G401.6 (cell line): ENCODE measurements around the gene TYROBP.
A peak's percentile ranks its signal among the peaks of the same experiment; 100 is the strongest.
"Not testable (repeated sequence)": the region's sequence is repeated elsewhere in the genome, so short reads cannot be mapped to it uniquely, and the experiment has no call there.

ENCODE experiments used
- FAIRE-seq: peaks from 2 replicates; lab custom pipeline; 2012; peaks lifted over from hg19 to GRCh38; lab: Jason Lieb, UNC

TYROBP gene

DNA sequence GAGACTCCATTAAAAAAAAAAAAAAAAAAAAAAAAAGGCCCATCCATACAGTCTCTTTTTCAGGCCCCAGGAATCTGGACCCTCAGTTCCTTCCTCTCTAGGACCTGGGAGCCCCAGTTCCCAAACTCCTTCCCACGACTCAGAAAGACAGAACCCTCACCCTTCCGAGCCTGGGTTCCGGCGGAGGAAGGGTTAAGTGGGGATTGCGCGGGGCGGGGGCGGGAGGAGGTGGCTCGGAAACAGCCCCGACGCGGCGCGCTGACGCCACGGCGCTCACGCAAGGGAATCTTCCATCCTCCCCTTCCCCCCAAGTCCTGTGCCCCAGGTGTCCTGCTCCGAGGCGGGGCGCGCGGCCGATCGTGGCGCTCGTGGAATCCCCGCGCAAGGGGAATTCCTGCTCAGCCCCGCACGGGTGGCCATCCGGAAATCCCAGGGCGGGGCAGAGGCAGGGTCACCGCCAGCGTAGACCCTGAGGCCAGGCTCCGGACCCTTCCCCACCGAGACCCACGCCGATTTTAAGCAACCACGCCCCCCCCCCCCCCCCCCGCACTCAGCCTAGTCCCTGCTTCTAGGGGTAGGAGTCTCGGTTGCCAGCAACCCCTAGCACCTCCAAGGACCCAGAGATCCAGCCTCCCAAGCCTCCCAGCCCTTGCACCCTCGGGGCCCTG is 8.4 kb downstream of the TYROBP start:
- FAIRE-seq = peak; percentile 72

DNA sequence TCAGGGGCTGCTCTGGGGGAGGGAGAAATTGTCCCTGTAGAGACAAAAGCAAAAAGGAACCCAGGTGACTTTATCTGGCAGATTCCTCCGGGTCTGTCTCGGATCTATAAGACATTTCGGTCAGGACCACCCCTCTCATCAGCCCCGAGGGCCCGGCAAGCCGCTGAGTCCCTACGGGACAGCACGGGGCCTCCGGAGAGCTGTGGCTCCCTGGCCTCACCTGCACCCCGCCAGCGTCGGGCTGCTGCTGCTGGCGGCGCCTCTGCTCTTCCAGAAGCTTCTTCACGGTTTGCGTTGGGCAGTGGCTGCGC is 9.6 kb downstream of the TYROBP start:
- FAIRE-seq = no peak

DNA sequence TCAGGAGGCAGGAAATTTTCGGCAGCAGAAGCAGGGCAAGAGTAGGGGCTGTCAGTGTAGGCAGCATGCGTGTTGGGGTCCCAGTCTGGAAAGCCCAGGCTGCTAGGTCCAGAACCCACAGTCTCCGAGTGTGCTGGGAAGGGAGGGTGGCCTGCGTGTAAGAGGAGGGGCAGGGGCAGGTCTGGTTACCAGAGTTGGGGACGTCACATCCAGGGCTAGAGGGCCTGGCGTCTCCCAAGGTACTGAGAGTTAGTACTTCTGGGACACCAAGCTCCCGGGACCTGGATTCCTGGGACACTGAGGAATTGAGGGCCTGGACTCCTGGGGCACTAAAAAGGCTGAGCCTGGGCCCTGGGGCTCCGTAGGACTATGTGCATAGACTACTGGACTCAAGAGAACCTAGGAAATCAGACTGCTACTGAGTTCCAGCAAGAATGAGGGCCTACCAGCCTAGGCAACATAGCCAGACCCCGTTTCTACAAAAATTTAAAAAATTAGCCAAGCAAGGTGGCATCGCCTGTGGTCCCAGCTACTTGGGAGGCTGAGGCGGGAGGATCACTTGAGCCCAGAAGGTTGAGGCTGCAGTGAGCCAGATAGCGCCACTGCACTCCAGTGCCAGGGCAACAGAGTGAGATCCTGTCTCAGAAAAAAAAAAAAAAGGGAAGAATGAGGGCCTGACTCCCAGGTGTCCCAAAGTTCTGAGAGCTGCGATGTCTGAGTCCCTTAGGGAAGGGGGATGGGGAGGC is 10.2 kb downstream of the TYROBP start:
- no peak for FAIRE-seq

DNA sequence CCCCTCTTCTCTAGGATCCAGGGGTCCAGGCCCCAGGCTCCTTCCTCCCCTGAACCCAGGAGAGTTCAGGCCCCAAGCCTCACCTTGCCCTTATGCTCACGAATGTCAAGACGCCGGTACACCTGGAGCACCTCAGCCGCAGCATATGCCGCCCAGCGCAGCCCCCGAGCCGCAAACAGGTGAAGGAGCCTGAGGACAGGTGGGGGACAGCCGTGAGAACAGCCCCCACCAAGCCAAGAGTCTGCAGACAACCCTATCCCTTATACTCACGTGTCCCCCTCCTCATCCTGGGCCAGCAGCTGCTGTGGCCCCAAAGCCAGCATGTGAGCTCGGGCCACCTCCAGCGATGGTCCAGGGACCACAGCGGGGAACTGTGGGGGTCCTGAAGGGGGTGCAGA is 11.5 kb downstream of the TYROBP start:
- no peak for FAIRE-seq

DNA sequence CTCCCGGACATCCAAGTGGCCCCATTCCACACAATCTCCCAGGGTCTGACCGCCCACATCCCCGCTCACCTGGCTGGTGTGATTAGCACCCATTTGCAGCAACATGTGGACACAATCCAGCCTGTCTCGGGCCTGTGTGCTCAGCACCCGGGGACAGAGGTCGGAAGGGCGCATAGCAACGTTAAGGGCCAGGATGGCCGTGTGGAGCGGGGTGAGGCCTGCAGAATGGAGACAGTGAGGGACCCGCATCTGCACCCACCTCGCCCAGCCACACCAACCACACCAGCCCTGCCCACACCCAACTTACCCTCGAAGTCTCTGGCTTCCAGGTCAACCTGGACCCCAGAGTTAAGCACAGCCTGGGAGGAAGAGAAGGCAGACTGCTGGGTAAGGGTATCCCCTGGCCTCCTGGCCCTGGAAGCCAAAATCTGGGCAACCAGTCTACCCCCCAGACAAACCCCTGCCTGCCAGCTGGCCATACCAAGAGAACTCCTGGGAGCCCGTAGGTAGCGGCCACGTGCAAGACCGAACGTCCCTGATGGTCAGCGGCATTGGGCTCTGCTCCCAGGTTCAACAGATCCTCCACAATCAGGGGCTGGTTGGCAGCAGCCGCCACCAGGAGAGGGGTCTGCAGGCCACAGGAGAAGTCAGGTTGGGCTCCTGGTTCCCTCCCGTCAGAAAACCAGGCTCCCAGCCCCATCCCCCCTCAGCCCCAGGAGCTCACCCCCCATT is 12.0 kb downstream of the TYROBP start:
- FAIRE-seq = no peak

DNA sequence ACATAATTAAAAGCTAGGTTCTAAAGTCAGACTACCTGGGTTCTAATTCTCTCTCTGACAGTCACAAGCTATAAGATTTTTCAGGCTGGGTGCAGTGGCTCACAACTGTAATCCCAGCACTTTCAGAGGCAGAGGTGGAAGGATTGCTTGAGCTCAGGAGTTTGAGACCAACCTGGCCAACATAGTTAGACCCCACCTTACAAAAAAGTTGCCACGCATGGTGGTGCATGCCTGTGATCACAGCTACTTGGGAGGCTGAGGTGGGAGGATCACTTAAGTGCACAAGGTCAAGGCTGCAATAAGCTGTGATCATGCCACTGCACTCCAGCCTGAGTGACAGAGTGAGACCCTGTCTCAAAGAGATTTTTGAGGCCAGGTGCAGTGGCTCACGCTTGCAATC is 13.8 kb downstream of the TYROBP start:
- FAIRE-seq = no peak

DNA sequence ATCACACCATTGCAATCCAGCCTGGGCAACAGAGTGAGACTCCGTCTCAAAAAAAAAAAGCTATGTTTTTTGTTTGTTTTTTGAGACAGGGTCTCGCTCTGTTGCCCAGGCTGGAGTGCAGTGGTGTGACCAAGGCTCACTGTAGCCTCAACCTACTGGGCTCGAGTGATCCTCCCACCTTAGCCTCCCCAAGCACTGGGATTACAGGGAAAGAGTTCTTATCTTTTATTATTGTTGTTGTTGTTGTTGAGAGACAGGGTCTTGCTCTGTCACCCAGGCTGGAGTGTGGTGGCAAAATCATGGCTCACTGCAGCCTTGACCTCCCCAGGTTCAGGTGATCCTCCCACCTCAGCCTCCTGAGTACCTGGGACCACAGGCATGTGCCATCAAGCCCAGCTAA is 16.3 kb downstream of the TYROBP start:
- FAIRE-seq = not testable (repeated sequence)

DNA sequence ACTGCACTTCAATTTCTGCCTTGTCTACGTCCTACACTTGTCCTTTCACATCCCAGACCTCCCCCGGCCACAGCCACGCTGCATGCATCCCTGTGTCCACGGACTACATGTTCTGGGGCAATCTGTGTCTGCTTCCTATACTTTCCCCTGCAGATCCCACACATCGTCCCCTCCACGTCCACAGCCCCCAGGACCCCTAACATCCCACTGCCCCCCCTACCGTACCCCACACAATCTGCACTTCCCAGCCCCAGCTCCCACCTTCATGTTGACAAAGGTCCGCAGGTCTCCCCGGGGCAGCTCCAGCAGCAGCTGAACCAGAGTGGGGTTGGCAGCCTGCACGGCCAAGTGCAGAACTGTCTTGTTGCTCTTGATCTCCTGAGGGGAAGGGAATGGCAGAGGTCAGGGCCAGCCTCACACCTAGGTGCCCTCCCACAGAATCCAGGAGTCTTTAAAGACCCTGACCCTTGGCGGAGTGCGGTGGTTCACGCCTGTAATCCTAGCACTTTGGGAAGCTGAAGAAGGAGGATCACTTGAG is 17.9 kb downstream of the TYROBP start:
- FAIRE-seq = no peak

DNA sequence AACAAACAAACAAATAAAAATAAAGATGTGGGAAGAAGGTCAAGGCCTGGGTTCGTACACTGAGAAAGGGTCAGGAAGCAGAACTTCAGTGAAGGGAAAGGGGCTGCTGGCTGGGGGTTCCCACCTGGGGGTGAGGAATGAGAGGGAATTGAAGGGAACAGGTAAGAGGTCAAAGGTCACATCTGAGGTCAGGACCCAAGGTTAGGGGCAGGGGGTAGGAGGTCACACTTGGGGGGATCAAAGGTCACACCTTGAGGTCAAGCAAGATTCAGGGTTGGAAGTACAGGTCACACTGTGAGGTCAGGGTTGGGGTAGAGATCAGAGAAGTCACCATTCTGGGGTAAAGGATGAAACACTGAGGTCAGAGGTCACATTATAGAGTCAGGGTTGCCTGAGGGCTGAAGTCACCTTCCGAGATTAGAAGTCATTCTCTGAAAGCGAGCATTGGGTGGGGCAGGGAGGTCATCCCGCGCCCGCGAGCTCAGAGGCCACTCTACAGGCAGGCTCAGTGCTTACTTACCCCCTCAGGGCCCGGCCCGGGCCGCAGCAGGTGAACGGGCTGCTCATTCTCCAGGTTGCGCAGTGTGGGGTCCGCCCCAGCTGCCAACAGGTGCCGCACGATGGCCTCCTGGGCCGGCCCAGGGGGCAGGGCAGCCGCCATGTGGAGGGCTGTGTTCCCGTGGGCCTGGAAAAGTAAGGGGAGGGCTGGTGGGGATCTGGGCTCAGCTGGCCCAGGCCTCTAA is 18.6 kb downstream of the TYROBP start:
- FAIRE-seq = no peak

DNA sequence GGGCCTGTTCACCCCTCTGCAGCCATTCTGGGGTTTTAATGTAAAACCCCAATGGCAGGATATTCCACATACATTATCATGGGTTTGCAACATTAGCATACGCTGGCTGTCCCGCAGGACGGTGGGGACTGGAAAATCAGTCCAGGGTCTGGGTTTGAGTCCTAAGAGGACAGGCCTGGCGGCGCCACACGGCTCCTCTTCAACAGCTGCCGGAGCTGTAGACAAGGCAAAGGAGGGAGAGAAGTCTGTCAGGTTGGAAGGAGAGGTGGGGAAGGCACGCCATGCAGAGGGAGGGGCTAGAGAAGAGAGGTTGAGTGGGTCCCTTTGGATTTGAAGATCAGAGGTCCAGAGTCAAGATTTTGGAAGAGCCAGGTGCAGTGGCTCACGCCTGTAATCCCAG is 19.7 kb downstream of the TYROBP start:
- no peak for FAIRE-seq

DNA sequence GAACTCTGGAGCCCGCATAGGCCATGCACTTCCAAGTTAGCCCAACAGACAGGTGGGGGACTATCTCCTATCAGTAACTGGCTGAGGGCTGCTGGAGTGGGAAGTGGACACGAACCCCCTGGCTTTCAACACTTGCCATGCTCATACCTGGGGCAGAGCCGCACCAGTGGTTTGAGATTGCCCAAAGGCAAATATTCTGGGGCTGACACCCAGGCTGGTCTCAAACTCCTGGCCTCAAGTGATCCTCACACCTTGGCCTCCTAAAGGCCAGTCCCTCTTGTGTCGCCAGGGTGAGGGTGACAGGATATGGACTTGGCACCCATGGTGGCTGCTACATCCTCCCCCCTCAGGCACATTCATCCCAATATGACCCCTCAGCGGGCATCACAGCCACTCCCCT is 20.9 kb downstream of the TYROBP start:
- FAIRE-seq = no peak

DNA sequence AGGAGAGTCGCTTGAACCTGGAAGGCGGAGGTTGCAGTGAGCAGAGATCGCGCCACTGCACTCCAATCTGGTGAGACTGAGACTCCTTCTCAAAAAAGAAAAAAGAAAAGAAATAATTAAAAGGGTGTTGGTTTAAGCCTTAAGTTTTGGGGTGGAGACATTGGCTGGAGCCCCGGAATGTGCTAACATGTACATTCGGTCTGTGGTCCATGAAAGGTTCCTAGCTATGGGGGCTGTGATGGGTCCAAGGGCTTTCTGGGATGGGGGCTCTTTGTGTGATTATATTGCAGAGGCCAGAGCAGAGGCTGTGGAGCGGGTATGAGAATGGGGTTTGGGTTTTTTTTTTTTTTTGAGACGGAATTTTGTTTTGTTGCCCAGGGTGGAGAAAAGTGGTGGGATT is 22.2 kb downstream of the TYROBP start:
- no peak for FAIRE-seq

DNA sequence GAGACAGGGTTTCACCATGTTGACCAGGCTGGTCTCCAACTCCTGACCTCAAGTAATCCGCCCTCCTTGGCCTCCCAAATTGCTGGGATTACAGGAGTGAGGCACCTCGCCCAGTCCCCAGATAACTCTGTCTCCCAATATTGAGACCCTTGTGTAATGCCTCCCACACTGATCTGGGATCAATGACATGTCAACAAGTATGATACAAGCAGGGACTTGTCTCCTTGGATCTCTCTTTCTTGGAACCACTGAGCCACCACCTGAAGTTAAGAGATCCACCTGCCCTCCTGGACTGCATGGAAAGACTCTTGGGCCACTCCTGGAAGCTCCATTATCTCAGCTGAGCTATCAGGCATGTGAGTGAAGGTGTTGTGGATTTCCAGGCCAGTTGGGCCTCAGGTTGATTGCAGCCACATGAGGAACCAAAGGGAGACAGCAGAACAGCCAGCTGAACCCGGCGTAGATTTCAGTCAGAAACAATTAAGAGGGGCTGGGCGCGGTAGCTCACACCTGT is 22.8 kb downstream of the TYROBP start:
- no peak for FAIRE-seq

DNA sequence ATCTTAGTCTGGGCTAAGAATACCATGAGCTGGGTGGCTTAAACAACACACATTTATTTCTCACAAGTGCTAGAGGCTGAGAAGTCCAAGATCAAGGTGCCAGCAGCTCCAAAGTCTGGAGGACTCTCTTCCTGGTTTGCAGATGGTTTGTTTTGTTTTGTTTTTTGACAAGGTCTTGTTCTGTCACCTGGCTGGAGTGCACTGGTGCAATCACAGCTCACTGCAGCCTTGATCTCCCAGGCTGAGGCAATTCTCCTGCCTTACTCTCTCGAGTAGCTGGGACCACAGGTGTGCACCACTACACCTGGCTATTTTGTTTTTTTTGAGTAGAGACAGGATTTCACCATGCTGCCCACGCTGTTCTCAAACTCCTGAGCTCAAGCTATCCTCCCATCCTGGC is 24.2 kb downstream of the TYROBP start:
- no peak for FAIRE-seq

DNA sequence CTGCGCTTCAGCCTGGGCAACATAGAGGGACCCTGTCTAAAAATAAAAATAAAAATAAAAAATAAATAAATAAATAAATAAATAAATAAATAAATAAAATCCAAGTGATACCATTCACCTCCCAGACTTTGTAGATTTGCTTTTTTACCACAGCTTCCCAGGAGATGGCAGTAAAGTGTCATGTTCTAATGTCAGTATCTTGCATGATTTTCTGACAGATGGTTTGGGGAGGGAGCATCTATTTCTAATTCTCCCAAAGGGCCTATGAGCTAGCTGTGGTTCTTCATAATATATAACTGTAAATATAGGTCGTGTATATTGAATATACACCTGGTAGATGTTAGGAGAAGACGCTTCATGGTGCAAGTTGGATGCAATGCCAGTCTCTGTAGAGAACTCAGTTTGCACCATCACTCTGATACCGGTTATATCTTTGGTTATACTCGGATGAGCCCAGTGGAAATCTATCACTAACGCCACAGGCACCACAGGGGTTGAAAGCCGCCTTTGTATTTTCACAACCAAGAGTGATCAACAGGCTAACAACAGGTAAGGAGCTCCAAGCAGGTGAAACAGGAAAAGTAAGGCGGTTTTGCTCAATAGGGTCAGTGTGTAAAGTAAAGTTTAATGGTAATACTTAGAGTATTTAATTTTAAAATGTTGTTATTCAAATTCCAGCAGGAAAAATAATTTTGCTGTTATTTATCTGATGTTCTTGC is 25.8 kb downstream of the TYROBP start:
- peak; percentile 99 for FAIRE-seq

DNA sequence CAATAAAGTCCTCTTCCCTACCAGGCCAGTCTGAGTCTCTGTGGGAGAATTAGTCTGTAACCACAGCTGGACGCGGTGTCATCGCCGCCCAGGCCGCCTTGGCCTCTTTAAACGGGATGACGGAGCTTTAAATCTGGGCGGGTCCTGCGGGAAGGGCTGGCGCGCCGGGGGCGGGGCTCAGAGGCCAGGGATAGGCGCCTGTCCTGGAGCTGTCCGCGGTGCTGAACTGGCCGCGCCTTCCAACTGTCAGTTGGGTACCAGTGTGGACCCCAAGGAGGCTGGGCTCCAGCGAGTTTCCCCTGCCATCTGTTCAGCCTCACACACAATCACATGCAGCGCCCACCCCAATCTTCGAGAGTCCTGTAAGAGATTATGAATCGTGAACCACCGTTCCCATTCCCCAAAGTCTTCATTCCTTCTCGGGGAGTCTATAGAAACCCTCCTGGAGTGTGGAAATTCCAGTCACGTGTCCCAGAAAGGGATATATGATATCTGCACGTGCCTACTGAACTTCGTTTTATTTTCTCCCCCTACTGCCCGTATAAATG is 28.3 kb downstream of the TYROBP start:
- peak; percentile 77 for FAIRE-seq

DNA sequence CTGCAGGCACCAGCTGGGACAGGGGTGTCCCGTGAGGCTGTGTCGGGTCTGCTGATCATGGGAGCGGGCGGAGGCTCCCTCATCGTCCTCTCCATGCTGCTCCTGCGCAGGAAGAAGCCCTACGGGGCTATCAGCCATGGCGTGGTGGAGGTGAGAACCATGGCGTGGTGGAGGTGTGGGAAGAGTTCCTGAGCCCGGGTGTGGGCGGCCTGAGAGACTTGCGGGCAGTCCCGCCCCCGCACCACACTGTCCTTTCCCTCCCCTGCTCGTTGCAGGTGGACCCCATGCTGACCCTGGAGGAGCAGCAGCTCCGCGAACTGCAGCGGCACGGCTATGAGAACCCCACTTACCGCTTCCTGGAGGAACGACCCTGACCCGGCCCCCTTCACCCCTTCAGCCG is 29.0 kb downstream of the TYROBP start:
- no peak for FAIRE-seq

DNA sequence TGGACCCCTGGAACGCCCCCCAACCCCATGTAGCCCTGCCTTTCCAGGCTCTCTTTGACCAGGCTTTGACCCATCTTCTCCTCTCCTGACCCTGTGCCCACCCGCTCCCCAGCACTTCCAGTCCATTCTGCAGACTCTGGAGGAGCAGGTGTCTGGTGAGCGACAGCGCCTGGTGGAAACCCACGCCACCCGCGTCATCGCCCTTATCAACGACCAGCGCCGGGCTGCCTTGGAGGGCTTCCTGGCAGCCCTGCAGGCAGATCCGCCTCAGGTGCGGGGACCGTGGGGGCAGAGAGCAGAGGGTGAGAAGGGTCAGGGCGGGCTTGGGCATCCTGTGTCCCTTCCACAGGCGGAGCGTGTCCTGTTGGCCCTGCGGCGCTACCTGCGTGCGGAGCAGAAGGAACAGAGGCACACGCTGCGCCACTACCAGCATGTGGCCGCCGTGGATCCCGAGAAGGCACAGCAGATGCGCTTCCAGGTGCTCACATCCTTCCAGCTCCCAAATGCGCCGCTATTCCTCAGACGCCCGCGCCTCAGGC is 33.6 kb downstream of the TYROBP start:
- FAIRE-seq = no peak

DNA sequence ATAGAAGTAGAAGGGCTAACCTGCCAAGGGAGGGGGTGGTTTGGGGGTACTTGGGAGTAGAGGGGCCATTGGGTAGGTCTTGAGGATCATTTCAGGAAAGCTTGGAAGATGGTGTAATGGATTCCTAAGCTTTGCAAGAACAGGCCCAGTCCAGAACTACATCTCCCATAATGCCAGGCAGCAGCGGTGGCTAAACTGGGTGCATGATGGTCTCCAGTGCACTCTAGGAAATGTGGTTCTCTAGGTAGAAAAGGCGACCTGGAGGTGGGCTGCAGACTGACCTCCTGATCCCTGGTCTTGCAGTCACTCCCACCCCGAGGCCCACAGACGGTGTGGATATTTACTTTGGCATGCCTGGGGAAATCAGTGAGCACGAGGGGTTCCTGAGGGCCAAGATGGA is 35.9 kb downstream of the TYROBP start:
- FAIRE-seq = no peak

DNA sequence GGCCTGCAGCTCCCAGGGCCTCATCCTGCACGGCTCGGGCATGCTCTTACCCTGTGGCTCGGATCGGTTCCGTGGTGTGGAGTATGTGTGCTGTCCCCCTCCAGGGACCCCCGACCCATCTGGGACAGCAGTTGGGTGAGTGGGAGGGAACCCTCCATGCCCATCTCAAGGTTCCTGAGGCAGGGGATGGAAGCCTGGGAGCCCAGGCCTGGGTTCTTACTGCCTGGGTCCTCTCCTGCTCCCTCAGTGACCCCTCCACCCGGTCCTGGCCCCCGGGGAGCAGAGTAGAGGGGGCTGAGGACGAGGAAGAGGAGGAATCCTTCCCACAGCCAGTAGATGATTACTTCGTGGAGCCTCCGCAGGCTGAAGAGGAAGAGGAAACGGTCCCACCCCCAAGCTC is 36.5 kb downstream of the TYROBP start:
- FAIRE-seq = no peak

DNA sequence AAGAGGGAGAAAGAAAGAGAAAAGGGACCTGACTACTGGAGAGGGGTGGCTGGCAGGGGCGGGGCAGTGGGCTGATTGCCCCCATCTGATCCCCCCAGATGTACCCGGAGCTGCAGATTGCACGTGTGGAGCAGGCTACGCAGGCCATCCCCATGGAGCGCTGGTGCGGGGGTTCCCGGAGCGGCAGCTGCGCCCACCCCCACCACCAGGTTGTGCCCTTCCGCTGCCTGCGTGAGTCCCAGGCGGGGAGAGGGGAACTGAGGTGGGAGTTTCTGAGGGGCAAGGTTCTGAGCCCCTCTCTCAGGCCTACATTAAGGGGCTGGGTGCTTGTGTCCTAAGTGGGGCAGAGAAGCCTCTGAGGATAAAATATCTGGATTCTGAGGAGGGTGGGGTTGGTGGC is 37.3 kb downstream of the TYROBP start:
- FAIRE-seq = no peak
